GM18517 (cell line): ENCODE results near the gene TM6SF1.
"Not testable (repeated sequence)": the region's sequence is repeated elsewhere in the genome, so short reads cannot be mapped to it uniquely, and the experiment has no call there.

Experiments
- ATAC-seq: cut with Tn5 transposase; IDR thresholded peaks from one replicate; pipeline ENCODE4 v1.9.1; 2021; ENCODE audit warnings: mild to moderate bottlenecking, moderate library complexity; ENCODE audit not compliant: unreplicated experiment

TM6SF1 gene

DNA sequence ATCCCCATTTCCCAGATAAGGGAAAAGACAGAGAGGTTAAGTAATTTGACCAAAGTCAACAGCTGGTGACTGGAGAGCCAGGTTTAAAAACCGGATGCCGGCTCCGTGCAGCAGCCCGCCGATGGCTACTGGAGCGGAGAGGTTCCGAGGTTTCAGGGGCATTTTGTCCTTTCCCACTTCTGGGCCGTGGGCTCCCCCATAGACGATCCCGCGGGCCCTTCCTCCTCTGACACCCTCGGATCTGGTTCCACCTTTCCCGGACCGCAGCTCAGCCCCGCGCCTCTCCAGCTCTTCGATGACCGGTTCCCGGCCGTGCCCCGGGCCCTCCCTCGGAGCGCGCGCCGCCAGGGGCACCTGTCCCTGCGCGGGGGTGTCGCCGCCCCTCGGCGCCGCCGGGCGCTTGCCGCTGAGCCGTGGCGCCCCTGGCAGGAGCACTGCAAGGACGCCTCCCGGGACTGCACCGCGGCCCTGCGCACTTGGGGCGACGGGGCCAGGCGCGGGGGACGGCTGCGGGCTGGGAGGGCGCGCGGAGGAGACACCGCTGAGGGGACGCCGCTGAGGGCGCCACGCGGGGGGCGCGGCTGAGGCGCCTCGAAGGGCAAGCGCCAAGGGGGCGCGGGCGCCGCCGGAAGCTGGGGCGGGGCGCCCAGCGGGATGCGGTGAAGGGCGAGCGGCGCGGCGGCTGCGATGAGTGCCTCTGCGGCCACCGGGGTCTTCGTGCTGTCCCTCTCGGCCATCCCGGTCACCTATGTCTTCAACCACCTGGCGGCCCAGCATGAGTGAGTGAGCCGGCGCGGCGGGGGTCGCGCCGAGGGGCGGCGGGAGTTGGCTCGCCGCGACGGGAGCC lies at the start of gene TM6SF1:
Gene TM6SF1, plus strand, starts transcription at position 652 of the 847 bp plus-strand sequence. Its CDS starts 36 bp downstream, at position 688.
- no peak for ATAC-seq

GRCh38 chr15:83057696-83058376 lies 49.6 kb upstream of the TM6SF1 start:
- no peak for ATAC-seq

GRCh38 chr15:83061680-83062079 lies 45.8 kb upstream of the TM6SF1 start:
- ATAC-seq, result no peak

DNA sequence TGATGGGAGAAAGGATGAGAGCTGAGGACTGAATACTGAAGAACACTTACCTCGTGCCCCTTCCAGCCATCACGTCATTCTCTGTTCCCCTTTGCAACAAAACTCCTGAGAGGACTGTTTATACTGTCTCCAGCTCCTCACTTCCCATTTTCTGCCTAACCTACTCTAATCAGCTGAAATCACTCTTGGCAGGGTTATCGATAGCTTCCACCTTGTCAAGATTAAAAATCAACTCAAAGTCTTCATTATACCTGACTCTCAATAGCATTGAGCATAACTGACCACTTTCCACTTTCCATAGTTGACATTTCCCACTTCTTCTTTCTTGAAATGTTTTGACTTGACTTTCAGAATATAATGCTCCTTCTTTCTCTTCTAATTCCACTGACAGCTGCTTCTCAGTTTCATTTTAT lies 44.7 kb upstream of the TM6SF1 start:
- ATAC-seq, result peak; percentile 26

- no peak for ATAC-seq
Observed at GRCh38 chr15:83063551-83063950, 43.9 kb upstream of the TM6SF1 start.

DNA sequence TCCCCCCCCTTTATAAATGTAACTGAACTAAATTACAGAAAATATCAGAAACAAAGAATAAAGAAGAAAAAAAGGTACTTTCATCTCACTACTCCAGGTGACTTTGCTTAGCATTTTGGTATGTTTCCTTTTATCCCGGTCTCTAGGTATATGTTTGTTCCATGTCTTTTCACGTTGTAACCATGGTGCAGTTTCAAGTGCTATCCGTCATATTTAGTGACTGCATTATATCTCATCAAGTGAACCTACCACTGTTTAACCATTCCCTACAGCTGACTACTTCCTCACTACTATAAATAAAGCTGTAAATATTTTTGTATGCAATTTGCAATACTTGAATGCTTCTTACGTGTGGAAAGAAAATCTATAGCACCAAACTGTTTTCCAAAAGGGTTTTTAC lies 42.6 kb upstream of the TM6SF1 start:
- ATAC-seq, result no peak

DNA sequence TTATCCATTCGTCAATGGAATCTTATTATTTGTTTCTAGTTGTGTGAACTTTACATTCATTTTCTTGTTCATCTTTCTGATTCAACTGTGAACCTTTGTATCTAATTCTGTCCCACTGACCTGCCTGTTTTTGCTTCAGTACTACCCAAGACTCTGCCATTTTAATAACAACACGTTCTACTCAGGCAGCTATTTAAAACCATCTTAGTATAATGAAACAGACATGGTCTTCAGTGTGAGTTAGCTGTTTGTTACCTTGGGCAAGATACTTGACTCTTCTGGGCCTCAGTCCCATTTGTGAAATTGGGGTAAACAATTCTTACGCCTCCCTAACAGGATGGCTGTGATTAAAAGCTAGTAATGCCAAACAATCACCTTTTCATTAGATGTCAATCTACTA lies 42.0 kb upstream of the TM6SF1 start:
- no peak for ATAC-seq

- no peak for ATAC-seq
Observed at GRCh38 chr15:83066034-83066733, 41.3 kb upstream of the TM6SF1 start.

DNA sequence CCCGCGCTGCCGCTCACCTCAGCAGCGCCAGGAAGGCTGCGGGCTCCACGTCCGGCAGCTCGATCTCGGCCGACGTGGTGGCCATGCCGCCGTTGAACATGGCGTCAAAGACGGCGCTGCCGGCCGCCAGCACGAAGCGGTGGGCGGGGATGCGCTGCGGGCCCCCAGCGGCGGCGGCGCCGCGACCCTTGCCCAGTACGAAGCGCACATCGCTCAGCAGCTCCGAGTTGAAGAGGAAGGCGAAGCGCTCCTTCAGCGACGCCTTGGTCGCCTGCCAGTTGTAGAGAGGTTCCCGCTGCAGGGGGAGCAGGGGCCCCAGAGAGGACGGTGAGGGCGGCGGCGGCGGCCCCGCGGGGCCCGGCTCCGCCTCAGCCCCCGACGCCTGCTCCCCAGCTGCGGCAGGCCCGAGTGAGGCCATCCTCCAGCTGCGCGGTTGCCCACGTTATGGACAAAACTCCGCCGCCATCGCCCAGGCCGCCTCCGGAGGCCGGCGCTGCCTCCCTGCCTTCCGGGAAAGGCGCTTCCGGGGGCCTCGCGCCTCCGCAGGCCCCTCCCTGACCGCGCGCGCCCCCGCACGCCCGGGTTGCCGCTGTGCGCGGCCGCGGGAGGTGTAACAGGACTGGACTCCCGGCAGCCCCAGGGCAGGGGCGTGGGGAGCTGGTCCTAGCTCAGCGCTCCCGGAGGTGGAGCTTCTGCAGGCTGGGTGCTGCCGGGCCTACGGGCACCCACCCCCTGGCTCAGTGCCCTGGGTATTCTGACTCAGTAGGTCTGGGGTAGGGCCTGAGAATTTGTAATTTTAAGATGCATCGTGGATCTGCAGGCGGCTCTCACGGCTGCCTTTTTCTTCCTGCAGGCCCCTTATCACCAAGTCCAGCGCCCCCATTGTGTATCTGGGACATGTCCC lies 40.5 kb upstream of the TM6SF1 start, which contains the start of gene BTBD1:
Gene BTBD1, minus strand, starts transcription at position 519 of the 904 bp plus-strand sequence. Its CDS starts 101 bp downstream, at position 418.
- peak; percentile 80 for ATAC-seq

DNA sequence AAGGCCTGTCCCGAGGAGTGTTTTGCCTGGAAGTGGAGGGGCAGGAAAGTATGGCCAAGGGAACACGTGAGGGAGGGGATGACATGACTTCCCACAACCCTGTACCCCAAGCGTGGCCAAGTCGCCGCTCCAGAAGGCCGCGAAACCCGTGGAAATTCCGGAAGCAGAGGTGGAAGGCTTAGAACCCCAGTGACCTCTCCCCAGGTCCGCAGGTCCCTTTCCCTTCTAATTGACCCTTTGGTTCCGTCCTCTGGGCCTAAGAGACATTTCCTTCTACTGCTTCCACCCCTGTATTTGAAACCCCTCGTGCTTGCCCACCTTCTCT lies 39.8 kb upstream of the TM6SF1 start:
- no peak for ATAC-seq

DNA sequence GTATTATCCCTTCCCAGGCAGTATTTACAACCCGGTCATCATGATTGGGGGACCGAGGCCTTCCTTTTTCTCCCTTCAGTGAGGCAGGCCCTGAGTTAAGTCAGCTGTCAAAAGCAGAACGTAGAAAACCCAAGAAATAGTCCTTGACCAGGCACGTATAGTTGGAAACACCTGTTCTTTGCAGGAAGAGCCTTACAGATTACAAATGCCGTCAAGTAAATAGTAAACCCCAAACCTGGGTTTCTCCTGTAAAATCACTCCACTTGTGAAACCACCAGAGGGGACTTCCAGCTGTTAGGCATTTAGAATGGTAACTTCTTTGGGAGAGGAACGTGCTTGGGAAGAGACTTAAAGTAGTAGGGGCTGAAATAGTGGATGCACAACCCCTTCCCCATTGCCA lies 39.4 kb upstream of the TM6SF1 start:
- ATAC-seq, result no peak

DNA sequence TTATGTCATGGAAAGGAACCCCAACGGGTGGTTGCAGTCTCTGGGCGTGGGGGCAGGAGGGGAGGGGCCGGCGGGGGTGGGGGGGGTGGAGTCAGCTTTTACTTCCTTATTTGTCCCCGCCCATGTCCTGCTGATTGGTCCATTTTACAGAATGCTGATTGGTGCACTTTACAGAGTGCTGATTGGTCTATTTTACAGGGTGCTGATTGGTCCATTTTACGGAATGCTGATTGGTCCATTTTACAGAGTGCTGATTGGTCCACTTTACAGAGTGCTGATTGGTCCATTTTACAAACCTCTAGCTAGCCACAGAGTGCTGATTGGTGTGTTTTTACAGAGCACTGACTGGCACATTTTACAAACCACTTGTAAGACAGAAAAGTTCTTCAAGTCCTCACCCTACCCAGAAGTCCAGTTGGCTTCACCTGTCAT lies 38.2 kb upstream of the TM6SF1 start:
- ATAC-seq, result not testable (repeated sequence)

DNA sequence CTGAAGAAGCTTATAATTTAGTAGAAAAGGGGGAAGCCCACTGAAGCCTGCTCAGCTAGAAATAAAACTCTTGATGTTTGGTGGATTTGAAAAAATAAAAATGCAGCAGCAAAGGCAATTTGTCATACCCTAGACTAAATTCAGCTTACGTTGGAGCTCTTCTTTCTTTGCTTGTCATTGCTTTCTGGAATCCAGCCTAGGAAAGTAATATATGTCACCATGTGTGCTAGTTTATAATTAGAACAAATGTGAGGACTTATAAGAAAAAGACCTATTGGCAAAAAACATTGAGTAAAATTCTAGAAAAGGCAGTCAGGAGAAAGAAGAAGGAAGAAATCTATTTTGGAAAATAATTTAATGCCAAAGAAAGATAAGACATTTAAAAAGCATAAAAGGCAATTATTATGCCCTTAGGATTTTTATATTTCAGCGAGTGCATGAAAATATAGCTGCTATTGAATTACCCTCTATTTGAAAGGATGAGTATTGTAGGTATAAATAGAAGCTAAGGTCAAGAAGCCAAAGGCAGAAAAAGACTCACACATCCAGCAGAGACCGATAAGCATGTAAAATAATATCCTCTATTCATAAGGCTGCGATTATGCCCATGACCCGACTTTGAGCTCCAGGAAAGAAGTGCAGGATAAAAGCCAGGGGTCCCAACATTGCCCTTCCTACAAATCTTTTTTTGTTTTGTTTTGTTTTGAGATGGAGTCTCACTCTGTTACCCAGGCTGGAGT lies 29.8 kb upstream of the TM6SF1 start:
- no peak for ATAC-seq

DNA sequence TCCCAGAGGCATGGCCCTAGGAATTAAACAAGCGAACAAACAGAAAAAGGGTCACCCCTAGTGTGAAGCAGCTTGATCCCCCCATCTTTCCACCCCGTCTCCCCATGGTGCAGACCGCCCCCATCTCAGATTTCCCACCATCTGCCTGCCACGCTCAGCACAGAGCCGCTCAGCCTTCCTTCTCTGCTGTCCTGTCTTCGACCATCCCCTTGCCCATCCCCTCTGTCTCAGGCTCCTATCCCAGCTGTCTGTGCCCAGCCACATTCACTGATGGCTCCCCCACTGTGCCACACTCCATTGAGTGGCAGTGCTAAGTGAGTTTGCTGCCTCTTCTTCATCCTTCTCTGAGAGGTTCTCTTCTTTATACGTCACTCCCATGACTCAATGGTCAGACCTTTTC lies 28.7 kb upstream of the TM6SF1 start:
- ATAC-seq, result no peak

- ATAC-seq, result no peak
Observed at GRCh38 chr15:83081256-83082014, 26.0 kb upstream of the TM6SF1 start.

GRCh38 chr15:83082730-83083386 lies 24.6 kb upstream of the TM6SF1 start:
- ATAC-seq, result no peak

DNA sequence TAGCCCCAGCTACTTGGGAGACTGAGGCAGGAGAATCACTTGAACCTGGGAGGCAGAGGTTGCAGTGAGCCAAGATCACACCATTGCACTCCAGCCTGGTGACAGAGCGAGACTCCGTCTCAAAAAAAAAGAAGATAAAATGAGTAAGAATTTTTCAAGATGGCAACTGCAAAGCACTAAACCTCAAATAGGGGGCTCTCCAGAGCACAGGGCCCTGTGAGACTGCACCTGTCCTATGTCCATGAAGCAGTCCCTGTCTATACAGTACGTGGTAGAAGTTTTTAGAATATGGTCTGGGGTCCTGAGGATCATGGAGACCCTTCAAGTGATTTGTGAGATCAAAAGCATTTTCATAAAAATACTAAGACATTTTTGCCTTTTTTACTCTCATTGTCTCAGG lies 22.0 kb upstream of the TM6SF1 start:
- not testable (repeated sequence) for ATAC-seq

DNA sequence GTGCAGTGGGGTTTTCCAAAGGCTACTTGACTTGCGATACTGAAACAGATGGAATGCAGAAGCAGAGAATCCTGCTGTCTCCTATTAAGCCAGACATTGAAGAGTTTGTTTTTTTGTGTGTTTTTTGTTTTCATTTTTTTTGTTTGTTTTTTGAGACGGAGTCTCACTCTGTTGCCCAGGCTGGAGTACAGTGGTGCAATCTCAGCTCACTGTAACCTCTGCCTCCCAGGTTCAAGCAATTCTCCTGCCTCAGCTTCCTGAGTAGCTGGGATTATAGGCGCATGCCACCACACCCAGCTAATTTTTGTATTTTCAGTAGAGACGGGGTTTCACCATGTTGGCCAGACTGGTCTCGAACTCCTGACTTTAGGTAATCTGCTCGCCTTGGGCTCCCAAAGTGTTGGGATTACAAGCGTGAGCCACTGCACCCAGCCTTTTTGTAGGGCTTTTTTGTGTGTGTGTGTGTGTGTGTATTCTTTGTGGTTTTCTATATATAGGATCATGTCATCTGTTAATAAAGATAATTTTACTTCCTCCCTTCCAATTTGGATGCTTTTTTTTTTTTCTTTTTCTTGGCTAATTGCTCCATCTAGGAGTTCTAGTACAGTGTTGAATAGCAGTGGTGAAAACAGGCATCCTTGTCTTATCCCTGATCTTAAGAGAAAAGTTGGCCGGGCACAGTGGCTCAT lies 21.4 kb upstream of the TM6SF1 start:
- not testable (repeated sequence) for ATAC-seq
